Ramos (cell line): Measurements from ENCODE around the gene EPN2.
"Not testable (repeated sequence)": the region's sequence is repeated elsewhere in the genome, so short reads cannot be mapped to it uniquely, and the experiment has no call there.

Experiments
- in situ Hi-C: fragments of 300-500 bp; cut with MboI; formaldehyde crosslinking; loops from one replicate; pipeline ENCODE4 v1.14.3; 2022; ENCODE audit warnings: low sequenced_read_pairs; ENCODE audit not compliant: unreplicated experiment

EPN2 gene

GRCh38 chr17:19341211-19341631 is 104.1 kb downstream of the EPN2 start:
- in situ Hi-C loops = no loop called here

- in situ Hi-C loops = no loop called here
These were observed 104.8 kb downstream of the EPN2 start for GRCh38 chr17:19341641-19342610.

GRCh38 chr17:19342611-19343255 is 105.6 kb downstream of the EPN2 start:
- in situ Hi-C loops = no loop called here

GRCh38 chr17:19343256-19343630 is 106.1 kb downstream of the EPN2 start:
- in situ Hi-C loops = no loop called here

- in situ Hi-C loops = no loop called here
These were observed 106.5 kb downstream of the EPN2 start for GRCh38 chr17:19343671-19344151.

GRCh38 chr17:19344311-19345066 is 107.3 kb downstream of the EPN2 start:
- in situ Hi-C loops = no loop called here

GRCh38 chr17:19345067-19345460 is 107.9 kb downstream of the EPN2 start:
- in situ Hi-C loops = no loop called here

GRCh38 chr17:19345486-19346350 is 108.6 kb downstream of the EPN2 start:
- in situ Hi-C loops = no loop called here

GRCh38 chr17:19346351-19347255 is 109.4 kb downstream of the EPN2 start:
- in situ Hi-C loops = no loop called here

GRCh38 chr17:19347323-19348080 is 110.3 kb downstream of the EPN2 start:
- in situ Hi-C loops = no loop called here

- in situ Hi-C loops = no loop called here
These were observed 111.0 kb downstream of the EPN2 start for GRCh38 chr17:19348081-19348650.

GRCh38 chr17:19348806-19349205 is 111.6 kb downstream of the EPN2 start:
- in situ Hi-C loops = no loop called here

- in situ Hi-C loops = not testable (repeated sequence)
These were observed 116.2 kb downstream of the EPN2 start for GRCh38 chr17:19353401-19353800.

- in situ Hi-C loops = no loop called here
These were observed 117.6 kb downstream of the EPN2 start for GRCh38 chr17:19354748-19355147.

GRCh38 chr17:19357351-19357750 is 120.2 kb downstream of the EPN2 start:
- in situ Hi-C loops = no loop called here

- in situ Hi-C loops = no loop called here
These were observed 120.6 kb downstream of the EPN2 start for GRCh38 chr17:19357761-19358160.

GRCh38 chr17:19359151-19359550 is 122.0 kb downstream of the EPN2 start:
- in situ Hi-C loops = no loop called here

GRCh38 chr17:19359856-19360255 is 122.7 kb downstream of the EPN2 start:
- in situ Hi-C loops = loop anchor here (10.0 kb wide), 2 partner anchors 95 to 405 kb away; no protein-coding TSS in a partner anchor
